Caco-2 (cell line): ENCODE results near the gene MGAT5B. TPM values are rescaled to one million over a fixed set of nuclear protein-coding genes. Genes with fewer than 3 reads are reported as not detected.

Experiments
- BruUV-seq: library from RNA; stranded (reverse); fragments of 400-500 nt; replicated peaks from 2 replicates; lab custom pipeline; 2021; lab: Mats Ljungman, UMichigan
- CTCF ChIA-PET: fragments of 300-600 bp; sonication (Branson Sonifier 250); formaldehyde crosslinking; loops from one replicate; lab custom pipeline; 2022; ENCODE audit warnings: antibody characterized with exemption; lab: Charles Lee
- POLR2A ChIA-PET: fragments of 300-600 bp; sonication (Branson Sonifier 250); formaldehyde crosslinking; loops from one replicate; lab custom pipeline; 2022; ENCODE audit warnings: antibody characterized with exemption; lab: Charles Lee
- DNase-seq, 2 experiments: peaks; one replicate each; pipeline versions ENCODE4 v3.0.0 to v3.0.0-alpha.2; 2020 to 2022
- H3K27me3 ChIP-seq: replicated peaks from 2 replicates; pipeline ENCODE4 v1.6.0; 2011; ENCODE audit warnings: low read length; ENCODE audit not compliant: control insufficient read depth, insufficient read depth
- H3K36me3 ChIP-seq: 2 replicates; pipeline ENCODE4 v1.5.1; 2011; ENCODE audit warnings: low read length; ENCODE audit not compliant: control insufficient read depth, insufficient read depth
- H3K4me1 ChIP-seq: fragments of 250-450 bp; sonication (Bioruptor Pico); 2 replicates; pipeline ENCODE4 v1.5.1; 2020; ENCODE audit warnings: mild to moderate bottlenecking
- H3K4me3 ChIP-seq: 2 replicates; pipeline ENCODE4 v1.5.1; 2011; ENCODE audit warnings: low read depth, mild to moderate bottlenecking, control low read depth, low read length
- H3K9me3 ChIP-seq: fragments of 250-450 bp; sonication (Bioruptor Pico); 2 replicates; pipeline ENCODE4 v1.5.1; 2020; ENCODE audit warnings: mild to moderate bottlenecking, moderate library complexity
- H3K27ac Mint-ChIP-seq: one replicate; pipeline ENCODE4 v1.8.0; 2022; ENCODE audit warnings: mixed read lengths; ENCODE audit not compliant: unreplicated experiment
- H3K27me3 Mint-ChIP-seq: one replicate; pipeline ENCODE4 v1.8.0; 2022; ENCODE audit warnings: mixed read lengths; ENCODE audit not compliant: insufficient read depth, unreplicated experiment
- H3K36me3 Mint-ChIP-seq: one replicate; pipeline ENCODE4 v1.8.0; 2022; ENCODE audit warnings: mild to moderate bottlenecking, mixed read lengths; ENCODE audit not compliant: insufficient read depth, unreplicated experiment
- H3K4me1 Mint-ChIP-seq: one replicate; pipeline ENCODE4 v1.8.0; 2022; ENCODE audit warnings: low read depth, mixed read lengths; ENCODE audit not compliant: unreplicated experiment
- H3K4me3 Mint-ChIP-seq: one replicate; pipeline ENCODE4 v1.8.0; 2022; ENCODE audit warnings: mild to moderate bottlenecking, moderate library complexity, mixed read lengths; ENCODE audit not compliant: unreplicated experiment
- H3K9me3 Mint-ChIP-seq: one replicate; pipeline ENCODE4 v1.8.0; 2022; ENCODE audit warnings: mixed read lengths; ENCODE audit not compliant: unreplicated experiment
- intact Hi-C: fragments of 100-400 bp; cut with micrococcal nuclease; formaldehyde crosslinking; loops from one replicate; pipeline ENCODE4 v1.10.0; 2022; ENCODE audit not compliant: unreplicated experiment
- total RNA-seq: library from RNA; stranded (reverse); gene quantifications from 2 replicates; pipeline ENCODE4 v1.2.3, GENCODE V29; 2022
- TF ChIP-seq, protein P1 (sequence below), 2 experiments: fragments of 200-600 bp in 1 of 2; IDR thresholded peaks; 1 replicate in 1 of 2; 2 replicates in 1 of 2; pipeline versions ENCODE4 v1.5.1 to v1.8.0; 2011 to 2022; ENCODE audit warnings: antibody characterized with exemption in 1 of 2, control low read depth in 1 of 2, inconsistent platforms in 1 of 2, low read depth in 1 of 2, low read length in 1 of 2, mild to moderate bottlenecking in 1 of 2, moderate library complexity in 1 of 2; ENCODE audit not compliant: insufficient read depth in 1 of 2, severe bottlenecking in 1 of 2, unreplicated experiment in 1 of 2

MGAT5B gene
- total RNA-seq, 1 experiment from 2014 or later, result 9.1 TPM

DNA sequence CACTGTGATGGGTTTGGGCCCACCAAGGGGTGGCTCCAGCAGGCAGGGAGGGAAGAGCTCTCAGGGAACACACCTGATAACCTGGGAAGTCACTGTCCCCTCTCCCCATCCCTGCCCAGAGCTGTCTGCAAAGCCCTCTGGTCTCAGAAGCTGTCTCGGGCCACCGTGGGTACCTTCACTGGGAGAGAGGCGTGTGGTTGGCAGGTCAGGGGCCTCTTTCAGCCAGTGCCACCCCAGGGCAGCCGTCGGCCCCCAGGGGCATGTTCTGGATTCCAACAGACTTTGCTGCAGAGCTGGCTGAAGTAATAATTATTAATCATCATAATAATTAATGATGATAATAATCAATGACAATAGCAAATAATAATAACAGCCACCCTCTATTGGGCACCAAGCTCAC, 21.1 kb downstream of the MGAT5B start:
- Mint-ChIP-seq H3K27ac (no peak overlapping the region), H3K4me3 (no peak overlapping the region), H3K9me3 (no peaks in the 10 kb centered on the region), H3K27me3 (no peaks in the 10 kb centered on the region), H3K36me3 (no peaks in the 10 kb centered on the region), H3K4me1 (peaks cover 7% of the 10 kb centered on the region)
- BruUV-seq, result no TSS peak
- no peaks in the 10 kb centered on the region for H3K36me3 ChIP-seq
- H3K4me1 ChIP-seq, result no peaks in the 10 kb centered on the region
- 0 out of 2 replicates have a peak, but pooled peaks cover 3% of the 10 kb centered on the region for H3K9me3 ChIP-seq
- TF ChIP-seq, protein P1, sequence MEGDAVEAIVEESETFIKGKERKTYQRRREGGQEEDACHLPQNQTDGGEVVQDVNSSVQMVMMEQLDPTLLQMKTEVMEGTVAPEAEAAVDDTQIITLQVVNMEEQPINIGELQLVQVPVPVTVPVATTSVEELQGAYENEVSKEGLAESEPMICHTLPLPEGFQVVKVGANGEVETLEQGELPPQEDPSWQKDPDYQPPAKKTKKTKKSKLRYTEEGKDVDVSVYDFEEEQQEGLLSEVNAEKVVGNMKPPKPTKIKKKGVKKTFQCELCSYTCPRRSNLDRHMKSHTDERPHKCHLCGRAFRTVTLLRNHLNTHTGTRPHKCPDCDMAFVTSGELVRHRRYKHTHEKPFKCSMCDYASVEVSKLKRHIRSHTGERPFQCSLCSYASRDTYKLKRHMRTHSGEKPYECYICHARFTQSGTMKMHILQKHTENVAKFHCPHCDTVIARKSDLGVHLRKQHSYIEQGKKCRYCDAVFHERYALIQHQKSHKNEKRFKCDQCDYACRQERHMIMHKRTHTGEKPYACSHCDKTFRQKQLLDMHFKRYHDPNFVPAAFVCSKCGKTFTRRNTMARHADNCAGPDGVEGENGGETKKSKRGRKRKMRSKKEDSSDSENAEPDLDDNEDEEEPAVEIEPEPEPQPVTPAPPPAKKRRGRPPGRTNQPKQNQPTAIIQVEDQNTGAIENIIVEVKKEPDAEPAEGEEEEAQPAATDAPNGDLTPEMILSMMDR (IDR thresholded peaks at IDR 0.05; ENCODE audit: insufficient read depth in 1 of 2, low read depth in 1 of 2, low read length in 1 of 2, severe bottlenecking in 1 of 2, unreplicated experiment in 1 of 2), result no peak
- no peak for DNase-seq
- intact Hi-C loops, result no loop called here
- POLR2A ChIA-PET, result no interaction called here
- CTCF ChIA-PET, result interaction anchor here (1.0 kb wide), 1 partner anchor 45 kb away, joined by 4 read pairs; no protein-coding TSS in a partner anchor
- no peak overlapping the region for H3K4me3 ChIP-seq
- no peaks in the 10 kb centered on the region for H3K27me3 ChIP-seq

DNA sequence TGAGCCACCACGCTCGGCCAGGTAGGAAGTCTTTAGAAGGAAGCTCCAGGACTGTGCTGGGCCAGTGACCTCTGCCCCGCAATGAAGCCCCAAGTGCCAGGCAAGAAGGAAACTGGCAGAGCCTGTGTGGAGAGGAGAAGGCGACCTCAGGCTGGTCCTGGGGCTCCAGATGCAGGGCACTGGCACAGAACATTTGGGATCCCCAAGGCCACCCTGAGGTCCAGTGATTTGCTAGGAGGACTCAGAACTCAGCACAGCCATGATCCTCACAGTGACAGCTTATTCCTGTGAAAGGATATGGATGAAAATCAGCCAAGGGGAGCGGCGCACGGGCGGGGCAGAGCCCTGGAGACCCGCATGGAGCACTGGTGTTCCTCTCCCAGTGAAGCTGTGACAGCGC, 24.1 kb downstream of the MGAT5B start:
- Mint-ChIP-seq H3K27ac (no peak overlapping the region), H3K4me3 (no peak overlapping the region), H3K9me3 (no peaks in the 10 kb centered on the region), H3K36me3 (no peaks in the 10 kb centered on the region), H3K4me1 (no peaks in the 10 kb centered on the region), H3K27me3 (no peaks in the 10 kb centered on the region)
- POLR2A ChIA-PET, result no interaction called here
- no peak overlapping the region for H3K4me3 ChIP-seq
- intact Hi-C loops, result no loop called here
- peaks cover 11% of the 10 kb centered on the region; the same call in 1 of the 2 replicates for H3K9me3 ChIP-seq
- no peaks in the 10 kb centered on the region for H3K27me3 ChIP-seq
- no peaks in the 10 kb centered on the region for H3K36me3 ChIP-seq
- H3K4me1 ChIP-seq, result no peaks in the 10 kb centered on the region
- TF ChIP-seq, protein P1 (IDR thresholded peaks at IDR 0.05; ENCODE audit: insufficient read depth in 1 of 2, low read depth in 1 of 2, low read length in 1 of 2, severe bottlenecking in 1 of 2, unreplicated experiment in 1 of 2), result no peak
- DNase-seq, result no peak
- CTCF ChIA-PET, result no interaction called here
- BruUV-seq, result no TSS peak

DNA sequence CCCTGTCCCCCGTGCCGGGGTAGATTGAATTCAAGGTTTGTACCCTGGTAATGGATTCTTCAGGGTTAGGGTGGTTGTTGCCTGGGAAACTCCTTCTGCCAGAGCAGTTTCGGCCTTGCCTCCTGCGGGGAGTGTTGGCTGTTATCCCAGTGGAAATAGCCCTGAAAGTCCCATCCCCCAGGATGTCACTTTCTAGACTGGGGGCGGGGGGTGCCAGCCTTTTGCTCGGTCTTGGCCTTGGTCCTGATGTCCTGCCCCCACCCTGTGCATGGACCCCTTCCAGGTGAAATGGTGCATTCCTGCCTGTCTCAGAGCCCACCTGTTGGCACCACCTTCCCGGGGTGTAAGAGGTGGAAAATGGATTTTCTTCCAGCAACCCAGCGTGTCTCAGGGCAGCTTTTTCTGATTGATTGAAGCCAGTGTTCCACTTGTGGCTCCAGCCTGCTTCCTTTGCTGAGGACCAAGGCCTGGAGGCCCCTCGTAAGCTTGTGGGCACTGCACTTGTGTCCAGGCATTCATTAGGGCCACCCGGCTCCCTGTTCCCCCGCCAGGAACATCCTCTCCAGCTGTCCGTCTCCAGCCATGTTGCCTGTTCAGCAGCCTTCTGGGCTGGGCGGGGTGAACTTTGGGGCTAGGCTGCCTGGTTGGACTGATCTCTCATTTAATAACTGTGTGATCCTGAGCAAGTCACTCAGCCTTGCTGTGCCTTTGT, 25.6 kb downstream of the MGAT5B start:
- Mint-ChIP-seq H3K36me3 (no peaks in the 10 kb centered on the region), H3K9me3 (no peaks in the 10 kb centered on the region), H3K27ac (no peak overlapping the region), H3K27me3 (no peaks in the 10 kb centered on the region), H3K4me1 (no peaks in the 10 kb centered on the region), H3K4me3 (no peak overlapping the region)
- TF ChIP-seq, protein P1 (IDR thresholded peaks at IDR 0.05; ENCODE audit: insufficient read depth in 1 of 2, low read depth in 1 of 2, low read length in 1 of 2, severe bottlenecking in 1 of 2, unreplicated experiment in 1 of 2), result no peak
- ChIA-PET CTCF (no interaction called here), POLR2A (no interaction called here)
- H3K9me3 ChIP-seq, result peaks cover 11% of the 10 kb centered on the region; the same call in 1 of the 2 replicates
- no peak overlapping the region for H3K4me3 ChIP-seq
- no peaks in the 10 kb centered on the region for H3K4me1 ChIP-seq
- no peaks in the 10 kb centered on the region for H3K36me3 ChIP-seq
- intact Hi-C loops, result no loop called here
- no TSS peak for BruUV-seq
- no peaks in the 10 kb centered on the region for H3K27me3 ChIP-seq
- DNase-seq, result no peak
